ENCODE data around the gene TNFRSF9. TPM values are rescaled to one million over a fixed set of nuclear protein-coding genes. Genes with fewer than 3 reads are reported as not detected.

The TNFRSF9 gene
- total RNA-seq, 2 donors from 2014 or later = 35.4 to 86.2 TPM

- Mint-ChIP-seq H3K36me3 (ENCODE audit: insufficient read depth in 2 of 2) (no peaks in the 10 kb centered on the region), H3K27ac (peak overlapping the region; percentile 38), H3K9me3 (no peaks in the 10 kb centered on the region), H3K4me1 (ENCODE audit: low read depth) (peaks cover 23% of the 10 kb centered on the region), H3K4me3 (no peak overlapping the region), H3K27me3 (ENCODE audit: low read depth) (no peaks in the 10 kb centered on the region)
- ATAC-seq (replicated peaks in 1 of 2) (no peak), DNase-seq (no peak)
Measured at GRCh38 chr1:7899741-7900140, 40.9 kb downstream of the TNFRSF9 start.

- no peaks in the 10 kb centered on the region for H3K36me3 Mint-ChIP-seq (ENCODE audit: insufficient read depth in 2 of 2)
- H3K4me3 Mint-ChIP-seq = no peak overlapping the region
- no peak overlapping the region for H3K27ac Mint-ChIP-seq
- H3K4me1 Mint-ChIP-seq (ENCODE audit: low read depth) = peaks cover 23% of the 10 kb centered on the region
- H3K9me3 Mint-ChIP-seq = no peaks in the 10 kb centered on the region
- no peak for DNase-seq
- no peak for ATAC-seq (replicated peaks in 1 of 2)
- no peaks in the 10 kb centered on the region for H3K27me3 Mint-ChIP-seq (ENCODE audit: low read depth)
Measured at GRCh38 chr1:7898962-7899361, 41.7 kb downstream of the TNFRSF9 start.

GRCh38 chr1:7896994-7897393, 43.6 kb downstream of the TNFRSF9 start:
- Mint-ChIP-seq H3K4me3 (no peak overlapping the region), H3K36me3 (ENCODE audit: insufficient read depth in 2 of 2) (no peaks in the 10 kb centered on the region), H3K27me3 (ENCODE audit: low read depth) (no peaks in the 10 kb centered on the region), H3K4me1 (ENCODE audit: low read depth) (peaks cover 16% of the 10 kb centered on the region), H3K27ac (no peak overlapping the region), H3K9me3 (no peaks in the 10 kb centered on the region)
- no peak for ATAC-seq (replicated peaks in 1 of 2)
- no peak for DNase-seq

- Mint-ChIP-seq H3K27ac (no peak overlapping the region), H3K9me3 (peaks cover 0 to 2% of the 10 kb centered on the region in 2 donors), H3K4me3 (no peak overlapping the region), H3K27me3 (ENCODE audit: low read depth) (peaks cover 17% of the 10 kb centered on the region), H3K4me1 (ENCODE audit: low read depth) (peaks cover 9% of the 10 kb centered on the region), H3K36me3 (ENCODE audit: insufficient read depth in 2 of 2) (no peaks in the 10 kb centered on the region)
- ATAC-seq (replicated peaks in 1 of 2) (no peak), DNase-seq (no peak)
Measured at GRCh38 chr1:7893529-7894180, 47.0 kb downstream of the TNFRSF9 start.

GRCh38 chr1:7891804-7892203, 48.8 kb downstream of the TNFRSF9 start:
- no peaks in the 10 kb centered on the region for H3K36me3 Mint-ChIP-seq (ENCODE audit: insufficient read depth in 2 of 2)
- ATAC-seq (replicated peaks in 1 of 2) = no peak
- peaks cover 26% of the 10 kb centered on the region for H3K27me3 Mint-ChIP-seq (ENCODE audit: low read depth)
- DNase-seq = no peak
- H3K27ac Mint-ChIP-seq = no peak overlapping the region
- no peak overlapping the region for H3K4me3 Mint-ChIP-seq
- H3K4me1 Mint-ChIP-seq (ENCODE audit: low read depth) = no peaks in the 10 kb centered on the region
- peaks cover 0 to 2% of the 10 kb centered on the region in 2 donors for H3K9me3 Mint-ChIP-seq

GRCh38 chr1:7890853-7891252, 49.8 kb downstream of the TNFRSF9 start:
- ATAC-seq (replicated peaks in 1 of 2) (no peak), DNase-seq (no peak)
- Mint-ChIP-seq H3K36me3 (ENCODE audit: insufficient read depth in 2 of 2) (no peaks in the 10 kb centered on the region), H3K4me1 (ENCODE audit: low read depth) (no peaks in the 10 kb centered on the region), H3K4me3 (no peak overlapping the region), H3K27ac (no peak overlapping the region), H3K9me3 (peaks cover 0 to 2% of the 10 kb centered on the region in 2 donors), H3K27me3 (ENCODE audit: low read depth) (peaks cover 31% of the 10 kb centered on the region)

- H3K27ac Mint-ChIP-seq = no peak overlapping the region
- ATAC-seq (replicated peaks in 1 of 2) (no peak), DNase-seq (no peak)
- H3K36me3 Mint-ChIP-seq (ENCODE audit: insufficient read depth in 2 of 2) = no peaks in the 10 kb centered on the region
- H3K4me1 Mint-ChIP-seq (ENCODE audit: low read depth) = no peaks in the 10 kb centered on the region
- peaks cover 40% of the 10 kb centered on the region for H3K27me3 Mint-ChIP-seq (ENCODE audit: low read depth)
- peaks cover 4% of the 10 kb centered on the region in 2 donors for H3K9me3 Mint-ChIP-seq
- no peak overlapping the region for H3K4me3 Mint-ChIP-seq
Measured at GRCh38 chr1:7888248-7889081, 52.2 kb downstream of the TNFRSF9 start.

GRCh38 chr1:7886405-7886745, 54.3 kb downstream of the TNFRSF9 start:
- Mint-ChIP-seq H3K4me3 (no peak overlapping the region), H3K9me3 (peaks cover 4% of the 10 kb centered on the region in 2 donors), H3K4me1 (ENCODE audit: low read depth) (no peaks in the 10 kb centered on the region), H3K27ac (no peak overlapping the region), H3K36me3 (ENCODE audit: insufficient read depth in 2 of 2) (no peaks in the 10 kb centered on the region), H3K27me3 (ENCODE audit: low read depth) (peaks cover 40% of the 10 kb centered on the region)
- DNase-seq = no peak
- ATAC-seq (replicated peaks in 1 of 2) = no peak

GRCh38 chr1:7885513-7886404, 54.9 kb downstream of the TNFRSF9 start:
- no peak for ATAC-seq (replicated peaks in 1 of 2)
- Mint-ChIP-seq H3K4me3 (no peak overlapping the region), H3K27me3 (ENCODE audit: low read depth) (peaks cover 40% of the 10 kb centered on the region), H3K27ac (no peak overlapping the region), H3K4me1 (ENCODE audit: low read depth) (no peaks in the 10 kb centered on the region), H3K36me3 (ENCODE audit: insufficient read depth in 2 of 2) (no peaks in the 10 kb centered on the region), H3K9me3 (peaks cover 2 to 4% of the 10 kb centered on the region in 2 donors)
- DNase-seq = peak; percentile 21 to 25

GRCh38 chr1:7884757-7885156, 55.9 kb downstream of the TNFRSF9 start:
- H3K27me3 Mint-ChIP-seq (ENCODE audit: low read depth) = peaks cover 33% of the 10 kb centered on the region
- H3K4me3 Mint-ChIP-seq = no peak overlapping the region
- ATAC-seq (replicated peaks in 1 of 2) (no peak), DNase-seq (no peak)
- no peaks in the 10 kb centered on the region for H3K4me1 Mint-ChIP-seq (ENCODE audit: low read depth)
- no peak overlapping the region for H3K27ac Mint-ChIP-seq
- H3K36me3 Mint-ChIP-seq (ENCODE audit: insufficient read depth in 2 of 2) = no peaks in the 10 kb centered on the region
- peaks cover 2 to 4% of the 10 kb centered on the region in 2 donors for H3K9me3 Mint-ChIP-seq

GRCh38 chr1:7879228-7879627, 61.4 kb downstream of the TNFRSF9 start:
- H3K27ac Mint-ChIP-seq = no peak overlapping the region
- no peak overlapping the region for H3K4me3 Mint-ChIP-seq

GRCh38 chr1:7878027-7878426, 62.6 kb downstream of the TNFRSF9 start:
- Mint-ChIP-seq H3K36me3 (ENCODE audit: insufficient read depth in 2 of 2) (peaks cover 4 to 5% of the 10 kb centered on the region in 2 donors), H3K27me3 (ENCODE audit: low read depth) (peaks cover 10% of the 10 kb centered on the region), H3K9me3 (peaks cover 4 to 5% of the 10 kb centered on the region in 2 donors), H3K27ac (no peak overlapping the region), H3K4me3 (no peak overlapping the region), H3K4me1 (ENCODE audit: low read depth) (peaks cover 6% of the 10 kb centered on the region)
- ATAC-seq (replicated peaks in 1 of 2) = no peak
- no peak for DNase-seq

More at GRCh38 chr1:7879228-7879627, 61.4 kb downstream of the TNFRSF9 start:
- Mint-ChIP-seq H3K4me1 (ENCODE audit: low read depth) (peaks cover 6% of the 10 kb centered on the region), H3K27me3 (ENCODE audit: low read depth) (peaks cover 10% of the 10 kb centered on the region), H3K9me3 (peaks cover 4 to 5% of the 10 kb centered on the region in 2 donors), H3K36me3 (ENCODE audit: insufficient read depth in 2 of 2) (peaks cover 4 to 5% of the 10 kb centered on the region in 2 donors)
- ATAC-seq (replicated peaks in 1 of 2) (no peak), DNase-seq (no peak)
